GM23248 (cell line): Measurements from ENCODE around the gene ADK.

Experiments used
- EZH2 ChIP-seq: fragments of 200-600 bp; sonication (generic); IDR thresholded peaks from 2 replicates; pipeline ENCODE4 v1.6.1; 2018; ENCODE audit warnings: antibody characterized with exemption, mild to moderate bottlenecking; ENCODE audit not compliant: insufficient read depth, poor library complexity, severe bottlenecking
- EZH2phosphoT487 ChIP-seq: fragments of 200-600 bp; sonication (generic); IDR thresholded peaks from 2 replicates; pipeline ENCODE4 v1.6.1; 2018; ENCODE audit warnings: antibody characterized with exemption, moderate library complexity, mild to moderate bottlenecking, low read depth; ENCODE audit not compliant: insufficient read depth

GRCh38 chr10:74480778-74481177 lies 329.8 kb downstream of the ADK start:
- TF ChIP-seq EZH2 (no peak), EZH2phosphoT487 (no peak)
